Mesangial cell (primary cell): ENCODE measurements around the gene TSHB. TPM values are rescaled to one million over a fixed set of nuclear protein-coding genes. Genes with fewer than 3 reads are reported as not detected.

Experiments used
- total RNA-seq: library from RNA; depleted of rRNA; stranded (reverse); fragments of >200 nt; gene quantifications from 2 replicates; pipeline ENCODE4 v1.2.3, GENCODE V29; 2015

Gene TSHB
- not detected in 2 replicates for total RNA-seq

GRCh38 chr1:115029526-115029925, at the start of gene TSHB:
Gene TSHB, plus strand, starts transcription at chr1:115029826. Its CDS starts 3,537 bp downstream, at chr1:115033363.

Other genes starting within 250 kb of the TSHB start
- 36.7 and 57.3 TPM in 2 replicates for gene SIKE1, start 249.1 kb upstream of the TSHB start, total RNA-seq
- not detected in 2 replicates for gene SYCP1, start 175.0 kb upstream of the TSHB start, total RNA-seq
- 2.7 and 6.5 TPM in 2 replicates for gene TSPAN2, start 59.7 kb downstream of the TSHB start, total RNA-seq